SK-N-SH (cell line): ENCODE data around the gene SLC25A48. TPM values are rescaled to one million over a fixed set of nuclear protein-coding genes. Genes with fewer than 3 reads are reported as not detected.

Experiments
- CTCF ChIA-PET: fragments of 300-600, 350-600 bp; formaldehyde crosslinking; extraction: SDS; loops from one replicate; lab custom pipeline; 2021; lab: Yijun Ruan, JAX
- POLR2A ChIA-PET: fragments of 350-600 bp; sonication (Branson Sonifier 250); formaldehyde crosslinking; extraction: SDS; loops from one replicate; lab custom pipeline; 2020; ENCODE audit warnings: antibody characterized with exemption, inconsistent platforms; lab: Yijun Ruan, JAX
- DNase-seq: peaks from one replicate; pipeline ENCODE4 v3.0.0; 2012
- H2AFZ ChIP-seq: fragments of 200-600 bp; sonication (generic); 2 replicates; pipeline ENCODE4 v1.8.1; 2016; ENCODE audit warnings: antibody characterized with exemption, mild to moderate bottlenecking, low read depth
- H3F3A ChIP-seq: fragments of 200-600 bp; sonication (generic); replicated peaks from 2 replicates; pipeline ENCODE3; 2016; ENCODE audit warnings: antibody characterized with exemption, mild to moderate bottlenecking; ENCODE audit not compliant: insufficient read depth
- H3K27ac ChIP-seq, 2 experiments: fragments of 200-500 bp in 1 of 2; fragments of 200-600 bp in 1 of 2; sonication (Bioruptor generic) in 1 of 2; sonication (generic), shearing (Covaris generic) in 1 of 2; 2 replicates each; pipeline versions ENCODE4 v1.5.1 to v1.6.1; 2014 to 2016; ENCODE audit warnings: low read depth in 2 of 2, inconsistent platforms in 1 of 2, low read length in 1 of 2, mild to moderate bottlenecking in 1 of 2, mixed read lengths in 1 of 2
- H3K27me3 ChIP-seq: fragments of 200-600 bp; sonication (generic), shearing (Covaris generic); 2 replicates; pipeline ENCODE4 v1.6.1; 2016; ENCODE audit warnings: mixed run types; ENCODE audit not compliant: insufficient read depth
- H3K36me3 ChIP-seq, 2 experiments: fragments of 200-500 bp in 1 of 2; fragments of 200-600 bp in 1 of 2; sonication (Bioruptor generic) in 1 of 2; sonication (generic) in 1 of 2; replicated peaks in 1 of 2; 2 replicates each; pipeline versions ENCODE3 to v1.5.1; 2014 to 2016; ENCODE audit warnings: low read length in 1 of 2, mild to moderate bottlenecking in 1 of 2; ENCODE audit not compliant: insufficient read depth in 2 of 2, control insufficient read depth in 1 of 2
- H3K4me1 ChIP-seq, 2 experiments: fragments of 200-500 bp in 1 of 2; fragments of 200-600 bp in 1 of 2; sonication (Bioruptor generic) in 1 of 2; sonication (generic), shearing (Covaris generic) in 1 of 2; 2 replicates each; pipeline versions ENCODE4 v1.5.1 to v1.6.1; 2014 to 2016; ENCODE audit warnings: low read depth in 1 of 2, low read length in 1 of 2, mixed run types in 1 of 2; ENCODE audit not compliant: insufficient read depth in 2 of 2, control insufficient read depth in 1 of 2
- H3K4me2 ChIP-seq: fragments of 200-600 bp; sonication (generic), shearing (Covaris generic); 2 replicates; pipeline ENCODE4 v1.6.1; 2017; ENCODE audit warnings: mixed run types
- H3K4me3 ChIP-seq, 2 experiments: fragments of 200-500 bp in 1 of 2; fragments of 200-600 bp in 1 of 2; sonication (Bioruptor generic) in 1 of 2; sonication (generic), shearing (Covaris generic) in 1 of 2; 2 replicates each; pipeline versions ENCODE4 v1.5.1 to v1.8.1; 2014 to 2016; ENCODE audit warnings: low read depth in 2 of 2, inconsistent platforms in 1 of 2, low read length in 1 of 2, mild to moderate bottlenecking in 1 of 2, mixed read lengths in 1 of 2, moderate library complexity in 1 of 2
- H3K79me2 ChIP-seq: fragments of 200-600 bp; sonication (generic); 2 replicates; pipeline ENCODE4 v1.8.1; 2017; ENCODE audit warnings: mild to moderate bottlenecking; ENCODE audit not compliant: insufficient read depth
- H3K9ac ChIP-seq: fragments of 200-600 bp; sonication (generic); 2 replicates; pipeline ENCODE4 v1.6.1; 2017; ENCODE audit warnings: mixed run types
- H3K9me2 ChIP-seq: fragments of 200-600 bp; sonication (generic); 2 replicates; pipeline ENCODE4 v1.6.1; 2017; ENCODE audit warnings: mixed run types
- H3K9me3 ChIP-seq: fragments of 200-600 bp; sonication (generic); 2 replicates; pipeline ENCODE4 v1.6.1; 2017; ENCODE audit warnings: mixed run types, mild to moderate bottlenecking, moderate library complexity
- H4K20me1 ChIP-seq: fragments of 200-600 bp; sonication (generic); 2 replicates; pipeline ENCODE4 v1.6.1; 2017; ENCODE audit warnings: mild to moderate bottlenecking, mixed run types; ENCODE audit not compliant: insufficient read depth
- CHD2 ChIP-seq: fragments of 150-350 bp; IDR thresholded peaks from 2 replicates; pipeline ENCODE4 v1.6.1; 2018; ENCODE audit warnings: low read length; ENCODE audit not compliant: partially characterized antibody
- ELF1 ChIP-seq: IDR thresholded peaks from 2 replicates; pipeline ENCODE4 v1.4.0; 2012
- EP300 ChIP-seq, 2 experiments: IDR thresholded peaks; 2 replicates each; pipeline versions ENCODE4 v1.4.0 to v1.6.1; 2012; ENCODE audit warnings: borderline replicate concordance in 1 of 2, low read depth in 1 of 2, low read length in 1 of 2
- EZH2phosphoT487 ChIP-seq: fragments of 200-600 bp; sonication (generic); IDR thresholded peaks from 2 replicates; pipeline ENCODE4 v1.6.1; 2017; ENCODE audit warnings: low read depth, mixed run types, mild to moderate bottlenecking, antibody characterized with exemption, moderate library complexity, borderline replicate concordance
- FOSL2 ChIP-seq: IDR thresholded peaks from 2 replicates; pipeline ENCODE4 v1.4.0; 2012; ENCODE audit warnings: low read depth, mild to moderate bottlenecking, moderate library complexity, borderline replicate concordance
- FOXJ3 ChIP-seq: sonication (generic); formaldehyde crosslinking; IDR thresholded peaks from 2 replicates; pipeline ENCODE4 v1.5.1; 2020; ENCODE audit warnings: mild to moderate bottlenecking, missing genetic modification reagents
- FOXM1 ChIP-seq: IDR thresholded peaks from 2 replicates; pipeline ENCODE4 v1.4.0; 2012; ENCODE audit warnings: low read depth, mild to moderate bottlenecking
- MEF2A ChIP-seq: IDR thresholded peaks from 2 replicates; pipeline ENCODE4 v1.4.0; 2012; ENCODE audit warnings: low read depth, borderline replicate concordance
- MXI1 ChIP-seq: IDR thresholded peaks from 2 replicates; pipeline ENCODE4 v1.6.1; 2012; ENCODE audit warnings: mild to moderate bottlenecking, low read depth, low read length, improper control_type of control experiment
- NRF1 ChIP-seq: IDR thresholded peaks from 2 replicates; pipeline ENCODE4 v1.6.1; 2012; ENCODE audit warnings: low read depth, mild to moderate bottlenecking, low read length
- RFX5 ChIP-seq: IDR thresholded peaks from 2 replicates; pipeline ENCODE4 v1.6.1; 2012; ENCODE audit warnings: mild to moderate bottlenecking, improper control_type of control experiment, low read length
- SIN3A ChIP-seq: IDR thresholded peaks from 2 replicates; pipeline ENCODE4 v1.6.1; 2012; ENCODE audit warnings: low read depth, mild to moderate bottlenecking, low read length, moderate library complexity, borderline replicate concordance
- TAF1 ChIP-seq: IDR thresholded peaks from 2 replicates; pipeline ENCODE4 v1.6.1; 2012; ENCODE audit warnings: low read depth, mild to moderate bottlenecking, low read length, moderate library complexity, borderline replicate concordance
- WGBS: methylation state at CpG from one replicate; pipeline ENCODE4 v1.1.6; 2017; ENCODE audit warnings: low lambda C conversion rate; 5-methylcytosine and 5-hydroxymethylcytosine counted together
- polyA plus RNA-seq, 3 experiments: library from polyadenylated mRNA; depleted of rRNA; stranded (reverse); fragments of >200 nt; gene quantifications; 2 replicates each; pipeline ENCODE4 v1.2.3, GENCODE V29; 2012
- TF ChIP-seq, protein P1 (sequence below): IDR thresholded peaks from 2 replicates; pipeline ENCODE4; 2012
- TF ChIP-seq, protein P2 (sequence below): fragments of 150-350 bp; IDR thresholded peaks from 2 replicates; pipeline ENCODE4 v1.6.1; 2017; ENCODE audit warnings: antibody characterized with exemption, low read length, low read depth, borderline replicate concordance
- TF ChIP-seq, protein P3 (sequence below): IDR thresholded peaks from 2 replicates; pipeline ENCODE4 v1.4.0; 2012; ENCODE audit warnings: low read depth
- TF ChIP-seq, protein P4 (sequence below): IDR thresholded peaks from 2 replicates; pipeline ENCODE4 v1.6.1; 2012; ENCODE audit warnings: mild to moderate bottlenecking, low read depth, low read length, moderate library complexity
- TF ChIP-seq, protein P5 (sequence below): IDR thresholded peaks from 2 replicates; pipeline ENCODE4 v1.4.0; 2012; ENCODE audit warnings: low read depth, borderline replicate concordance

Gene SLC25A48
- polyA plus RNA-seq, 1 of the 3 experiments (the other 2 are of a cell fraction): 0.23 TPM

DNA sequence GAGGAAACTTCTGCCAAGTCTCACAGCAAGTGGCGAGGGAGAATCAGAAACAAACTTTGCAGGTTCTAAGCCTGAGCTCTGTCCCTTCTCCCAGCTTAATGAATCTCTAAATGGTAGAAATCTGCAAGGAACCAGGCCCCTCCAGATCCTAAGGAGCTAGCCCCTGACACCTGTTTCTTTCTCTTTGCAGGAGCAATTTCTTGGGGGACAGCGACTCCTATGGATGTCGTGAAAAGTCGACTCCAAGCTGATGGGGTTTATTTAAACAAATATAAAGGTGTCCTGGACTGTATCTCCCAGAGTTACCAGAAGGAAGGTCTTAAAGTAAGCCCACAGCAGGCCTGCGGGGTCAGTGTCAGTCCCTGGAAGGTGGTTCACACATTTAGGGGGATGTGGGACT is 39.4 kb downstream of the SLC25A48 start:
- TF ChIP-seq, protein P1, sequence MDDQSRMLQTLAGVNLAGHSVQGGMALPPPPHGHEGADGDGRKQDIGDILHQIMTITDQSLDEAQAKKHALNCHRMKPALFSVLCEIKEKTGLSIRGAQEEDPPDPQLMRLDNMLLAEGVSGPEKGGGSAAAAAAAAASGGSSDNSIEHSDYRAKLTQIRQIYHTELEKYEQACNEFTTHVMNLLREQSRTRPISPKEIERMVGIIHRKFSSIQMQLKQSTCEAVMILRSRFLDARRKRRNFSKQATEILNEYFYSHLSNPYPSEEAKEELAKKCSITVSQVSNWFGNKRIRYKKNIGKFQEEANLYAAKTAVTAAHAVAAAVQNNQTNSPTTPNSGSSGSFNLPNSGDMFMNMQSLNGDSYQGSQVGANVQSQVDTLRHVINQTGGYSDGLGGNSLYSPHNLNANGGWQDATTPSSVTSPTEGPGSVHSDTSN: no peak
- TF ChIP-seq RFX5 (no peak), ELF1 (no peak), FOSL2 (no peak), EZH2phosphoT487 (no peak), TAF1 (no peak), MXI1 (no peak), FOXM1 (no peak), MEF2A (no peak), EP300 (IDR thresholded peaks at IDR 0.05; ENCODE audit: borderline replicate concordance in 1 of 2, low read depth in 1 of 2, low read length in 1 of 2) (no peak), SIN3A (no peak), NRF1 (no peak), CHD2 (no peak), FOXJ3 (CRISPR knock-in tag) (no peak)
- TF ChIP-seq, protein P2, sequence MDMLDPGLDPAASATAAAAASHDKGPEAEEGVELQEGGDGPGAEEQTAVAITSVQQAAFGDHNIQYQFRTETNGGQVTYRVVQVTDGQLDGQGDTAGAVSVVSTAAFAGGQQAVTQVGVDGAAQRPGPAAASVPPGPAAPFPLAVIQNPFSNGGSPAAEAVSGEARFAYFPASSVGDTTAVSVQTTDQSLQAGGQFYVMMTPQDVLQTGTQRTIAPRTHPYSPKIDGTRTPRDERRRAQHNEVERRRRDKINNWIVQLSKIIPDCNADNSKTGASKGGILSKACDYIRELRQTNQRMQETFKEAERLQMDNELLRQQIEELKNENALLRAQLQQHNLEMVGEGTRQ: no peak
- TF ChIP-seq, protein P3, sequence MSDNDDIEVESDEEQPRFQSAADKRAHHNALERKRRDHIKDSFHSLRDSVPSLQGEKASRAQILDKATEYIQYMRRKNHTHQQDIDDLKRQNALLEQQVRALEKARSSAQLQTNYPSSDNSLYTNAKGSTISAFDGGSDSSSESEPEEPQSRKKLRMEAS: no peak
- TF ChIP-seq, protein P4, sequence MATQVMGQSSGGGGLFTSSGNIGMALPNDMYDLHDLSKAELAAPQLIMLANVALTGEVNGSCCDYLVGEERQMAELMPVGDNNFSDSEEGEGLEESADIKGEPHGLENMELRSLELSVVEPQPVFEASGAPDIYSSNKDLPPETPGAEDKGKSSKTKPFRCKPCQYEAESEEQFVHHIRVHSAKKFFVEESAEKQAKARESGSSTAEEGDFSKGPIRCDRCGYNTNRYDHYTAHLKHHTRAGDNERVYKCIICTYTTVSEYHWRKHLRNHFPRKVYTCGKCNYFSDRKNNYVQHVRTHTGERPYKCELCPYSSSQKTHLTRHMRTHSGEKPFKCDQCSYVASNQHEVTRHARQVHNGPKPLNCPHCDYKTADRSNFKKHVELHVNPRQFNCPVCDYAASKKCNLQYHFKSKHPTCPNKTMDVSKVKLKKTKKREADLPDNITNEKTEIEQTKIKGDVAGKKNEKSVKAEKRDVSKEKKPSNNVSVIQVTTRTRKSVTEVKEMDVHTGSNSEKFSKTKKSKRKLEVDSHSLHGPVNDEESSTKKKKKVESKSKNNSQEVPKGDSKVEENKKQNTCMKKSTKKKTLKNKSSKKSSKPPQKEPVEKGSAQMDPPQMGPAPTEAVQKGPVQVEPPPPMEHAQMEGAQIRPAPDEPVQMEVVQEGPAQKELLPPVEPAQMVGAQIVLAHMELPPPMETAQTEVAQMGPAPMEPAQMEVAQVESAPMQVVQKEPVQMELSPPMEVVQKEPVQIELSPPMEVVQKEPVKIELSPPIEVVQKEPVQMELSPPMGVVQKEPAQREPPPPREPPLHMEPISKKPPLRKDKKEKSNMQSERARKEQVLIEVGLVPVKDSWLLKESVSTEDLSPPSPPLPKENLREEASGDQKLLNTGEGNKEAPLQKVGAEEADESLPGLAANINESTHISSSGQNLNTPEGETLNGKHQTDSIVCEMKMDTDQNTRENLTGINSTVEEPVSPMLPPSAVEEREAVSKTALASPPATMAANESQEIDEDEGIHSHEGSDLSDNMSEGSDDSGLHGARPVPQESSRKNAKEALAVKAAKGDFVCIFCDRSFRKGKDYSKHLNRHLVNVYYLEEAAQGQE: no peak
- TF ChIP-seq, protein P5, sequence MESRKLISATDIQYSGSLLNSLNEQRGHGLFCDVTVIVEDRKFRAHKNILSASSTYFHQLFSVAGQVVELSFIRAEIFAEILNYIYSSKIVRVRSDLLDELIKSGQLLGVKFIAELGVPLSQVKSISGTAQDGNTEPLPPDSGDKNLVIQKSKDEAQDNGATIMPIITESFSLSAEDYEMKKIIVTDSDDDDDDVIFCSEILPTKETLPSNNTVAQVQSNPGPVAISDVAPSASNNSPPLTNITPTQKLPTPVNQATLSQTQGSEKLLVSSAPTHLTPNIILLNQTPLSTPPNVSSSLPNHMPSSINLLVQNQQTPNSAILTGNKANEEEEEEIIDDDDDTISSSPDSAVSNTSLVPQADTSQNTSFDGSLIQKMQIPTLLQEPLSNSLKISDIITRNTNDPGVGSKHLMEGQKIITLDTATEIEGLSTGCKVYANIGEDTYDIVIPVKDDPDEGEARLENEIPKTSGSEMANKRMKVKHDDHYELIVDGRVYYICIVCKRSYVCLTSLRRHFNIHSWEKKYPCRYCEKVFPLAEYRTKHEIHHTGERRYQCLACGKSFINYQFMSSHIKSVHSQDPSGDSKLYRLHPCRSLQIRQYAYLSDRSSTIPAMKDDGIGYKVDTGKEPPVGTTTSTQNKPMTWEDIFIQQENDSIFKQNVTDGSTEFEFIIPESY: no peak
- TF ChIP-seq, all 33 proteins: peak for 0
- ChIA-PET POLR2A (no interaction called here), CTCF (interaction anchor here (0.6 to 3.0 kb wide), 7 partner anchors 12 to 338 kb away, joined by 3 to 12 read pairs (median 3); partner anchors contain the start of gene SLC25A48)
- Histone ChIP-seq H3K79me2 (no peaks in the 10 kb centered on the region), H4K20me1 (no peaks in the 10 kb centered on the region), H3K9ac (no peak overlapping the region), H3K9me2 (no peaks in the 10 kb centered on the region), H3K9me3 (no peaks in the 10 kb centered on the region), H2AFZ (no peak overlapping the region), H3K4me1 (peaks cover 0 to 10% of the 10 kb centered on the region in 2 experiments; a peak in 1 of 4 replicates), H3K36me3 (no peaks in the 10 kb centered on the region), H3K4me3 (no peak overlapping the region), H3F3A (no peaks in the 10 kb centered on the region), H3K27ac (no peak overlapping the region), H3K4me2 (no peak overlapping the region), H3K27me3 (no peaks in the 10 kb centered on the region)
- DNase-seq: no peak
- WGBS: 51% methylated on average over 5 of the region's 5 CpGs
